GM21825 (cell line): ENCODE measurements around the gene TBX19.

ENCODE experiments used
- ATAC-seq: cut with Tn5 transposase; IDR thresholded peaks from one replicate; pipeline ENCODE4 v1.9.1; 2021; ENCODE audit warnings: mild to moderate bottlenecking, moderate library complexity; ENCODE audit not compliant: unreplicated experiment

Gene TBX19

DNA sequence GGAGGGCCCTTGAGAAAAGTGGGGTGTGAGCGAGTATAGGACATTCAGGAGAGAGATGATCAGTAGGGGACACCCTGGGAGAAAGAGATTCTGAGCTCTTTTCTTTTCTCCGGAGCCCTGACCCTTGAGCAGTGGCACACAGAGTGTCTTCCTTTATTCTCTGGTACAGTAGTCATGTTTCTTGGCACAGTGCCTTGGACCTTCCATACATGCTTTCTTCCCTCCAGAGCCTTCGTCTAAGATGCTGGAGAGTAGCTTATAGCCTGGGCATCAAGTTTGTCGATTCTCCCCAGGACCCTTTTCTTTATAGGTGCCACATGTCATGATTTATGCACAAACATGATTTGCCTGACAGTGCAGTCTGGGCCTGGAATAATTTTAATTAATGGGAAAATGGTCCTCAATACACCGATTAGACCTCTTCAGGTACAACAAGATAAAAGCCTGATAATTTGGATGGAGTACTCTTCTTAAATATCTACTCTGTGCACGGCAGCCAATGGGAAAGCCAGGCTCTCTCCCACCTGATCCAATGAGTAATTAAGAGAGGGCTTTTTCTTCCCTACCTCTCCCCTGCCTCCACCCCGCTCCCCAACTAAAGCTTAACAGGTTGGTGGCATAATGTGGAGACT lies at the start of gene TBX19:
TBX19 (plus strand) TSS at position 582 of the 632 bp plus-strand sequence. CDS start 214 bp downstream, outside the sequence.
- ATAC-seq: no peak

DNA sequence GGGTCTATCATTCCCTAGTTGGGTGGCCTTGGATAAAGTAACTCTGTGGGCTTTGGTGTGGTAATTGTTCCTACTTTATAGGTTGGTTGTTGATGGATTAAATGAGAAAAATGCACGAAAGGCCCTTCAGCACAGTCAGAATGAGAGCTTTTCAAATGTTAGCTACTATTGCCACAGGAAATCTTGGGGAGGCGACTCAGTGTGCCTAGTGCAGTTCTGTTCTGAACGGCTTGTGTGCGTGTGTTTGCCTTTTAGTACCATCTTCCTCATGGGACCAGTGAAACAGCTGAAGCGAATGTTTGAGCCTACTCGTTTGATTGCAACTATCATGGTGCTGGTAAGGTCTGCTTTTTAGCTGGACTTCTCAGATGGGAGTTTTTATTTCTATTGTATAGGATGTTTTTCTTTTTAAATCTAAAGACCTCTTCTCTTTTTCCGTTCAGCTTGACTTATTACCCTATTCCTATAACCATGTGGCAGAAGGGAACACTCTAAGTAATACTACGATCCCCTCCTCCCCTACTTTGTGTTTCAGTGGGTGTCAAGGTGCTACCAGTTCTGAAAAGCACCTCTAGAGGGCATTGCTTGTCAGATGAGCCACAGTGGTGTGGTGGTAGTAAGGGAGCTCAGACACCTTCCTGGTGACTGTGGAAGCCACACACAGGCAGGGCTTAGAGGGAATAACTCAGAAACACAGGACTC lies 45.7 kb upstream of the TBX19 start:
- peak; percentile 77 for ATAC-seq

DNA sequence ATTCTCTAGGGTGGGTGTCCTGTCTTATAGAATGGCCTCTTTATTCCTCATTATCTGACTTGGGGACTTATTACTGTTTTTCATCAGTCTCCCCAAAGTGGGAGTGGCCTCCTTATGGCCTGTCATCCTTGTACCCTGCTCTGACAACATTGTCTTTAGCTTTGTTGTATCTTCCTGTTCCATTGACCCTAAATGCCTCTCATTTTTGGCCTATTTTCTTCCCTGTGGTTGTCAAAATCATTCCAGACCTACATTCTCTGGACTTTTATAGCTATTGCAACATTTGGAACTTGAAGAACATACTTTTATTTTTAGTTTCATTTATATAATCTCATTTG lies 45.2 kb upstream of the TBX19 start:
- ATAC-seq: peak; percentile 11

GRCh38 chr1:168235937-168236336 lies 44.7 kb upstream of the TBX19 start:
- no peak for ATAC-seq

DNA sequence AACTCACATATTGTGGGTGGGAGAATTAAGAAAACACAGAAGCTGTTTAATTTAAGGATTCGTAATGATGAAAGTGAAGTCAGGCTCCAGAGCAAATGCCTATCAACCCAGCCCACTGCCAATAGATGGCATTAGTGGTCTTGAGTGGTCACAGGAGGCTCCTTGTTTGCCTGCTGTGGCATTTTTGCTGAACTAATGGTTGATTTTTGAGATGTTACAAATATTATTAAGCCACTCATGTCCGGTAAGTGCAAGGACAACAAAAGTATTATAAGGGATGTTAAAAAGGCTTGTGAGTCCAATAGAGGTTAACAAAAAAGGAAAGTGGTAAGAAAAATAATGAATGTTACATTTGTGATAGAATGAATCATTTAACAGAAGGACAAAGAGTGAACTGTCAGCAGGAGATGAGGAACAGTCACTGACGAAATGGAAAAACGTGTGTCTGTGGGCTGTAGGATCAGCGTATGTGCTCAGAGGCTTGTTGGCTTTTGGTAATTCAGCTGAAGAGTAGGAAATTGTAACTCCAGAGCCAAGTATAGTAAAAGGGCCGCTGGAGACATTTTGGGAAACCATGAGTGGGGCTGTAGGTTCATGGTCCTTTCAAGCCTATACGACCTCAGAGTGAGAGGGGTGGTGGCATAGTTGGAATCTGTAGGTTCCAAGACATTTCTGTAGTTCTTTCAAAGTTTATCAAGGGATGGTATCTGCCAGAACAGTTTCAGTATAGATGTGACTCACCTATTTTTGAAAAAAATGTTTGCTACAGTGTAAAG lies 43.7 kb upstream of the TBX19 start:
- ATAC-seq: no peak

DNA sequence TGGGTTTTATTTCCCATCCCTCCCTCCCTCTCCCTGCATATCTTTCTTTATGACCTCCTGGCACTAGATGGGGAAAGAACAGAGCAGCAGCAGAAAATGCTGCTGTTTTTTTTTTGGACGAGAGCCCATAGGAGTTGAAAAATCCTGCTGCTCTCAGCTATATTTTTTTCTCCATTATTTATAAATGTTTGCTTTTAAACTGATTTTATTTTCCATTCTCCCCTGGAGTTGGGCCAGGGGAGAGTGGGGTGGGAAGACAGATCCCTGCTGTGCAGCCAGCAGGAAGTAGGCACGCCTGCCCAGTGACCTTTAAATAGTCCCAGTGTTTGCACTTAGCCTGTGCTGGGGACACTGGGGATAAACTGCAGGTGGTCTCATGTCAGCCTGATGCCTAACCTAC lies 37.5 kb upstream of the TBX19 start:
- no peak for ATAC-seq

DNA sequence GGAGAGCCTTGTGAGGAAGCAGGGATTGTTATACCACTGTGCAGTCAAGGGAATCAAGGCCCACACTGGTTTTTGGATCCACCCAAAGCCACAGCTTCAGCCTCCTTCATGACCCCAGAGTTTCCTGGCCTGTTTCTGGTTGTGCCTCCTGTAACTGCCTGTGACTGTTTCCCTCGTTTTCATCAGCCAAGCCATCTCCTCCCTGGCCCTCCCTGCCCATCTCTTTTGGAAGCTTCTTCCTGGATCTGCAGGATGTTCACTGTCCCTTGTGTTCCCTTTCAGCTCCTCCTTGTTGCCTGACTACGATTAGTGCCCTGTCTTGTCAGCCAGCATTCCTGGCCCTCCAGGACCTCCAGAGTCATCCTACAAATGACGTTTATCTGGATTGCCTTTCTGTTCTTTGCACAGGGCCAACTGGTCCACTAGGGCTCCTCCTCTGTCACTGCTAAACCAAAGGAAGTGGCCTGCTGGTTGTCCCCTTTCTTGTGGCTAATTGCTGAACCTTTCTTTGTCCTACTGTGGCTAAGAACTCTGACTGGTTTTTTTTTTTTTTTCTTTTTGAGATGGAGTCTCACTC lies 37.0 kb upstream of the TBX19 start:
- ATAC-seq: no peak

- ATAC-seq: no peak
Measured at GRCh38 chr1:168245042-168245441, 35.6 kb upstream of the TBX19 start.

DNA sequence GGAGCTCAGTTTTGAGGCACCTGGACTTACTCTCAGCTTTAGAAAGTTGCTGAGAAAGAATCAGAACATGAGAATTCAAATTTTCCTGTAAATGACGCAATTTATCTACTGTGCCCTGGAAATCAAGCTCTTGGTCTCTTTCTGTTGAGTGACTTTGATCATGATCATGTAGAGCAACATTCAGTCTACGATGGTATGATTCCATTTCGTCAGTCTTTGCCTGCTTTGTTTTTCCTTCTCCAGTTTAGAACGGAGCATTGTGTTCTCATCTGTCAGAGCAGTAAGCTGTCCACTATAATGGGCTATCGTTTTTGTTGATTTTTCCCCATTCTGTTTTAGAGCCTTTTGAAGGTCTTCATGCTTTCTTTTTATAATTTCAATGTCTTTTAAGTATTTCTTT lies 34.2 kb upstream of the TBX19 start:
- no peak for ATAC-seq

DNA sequence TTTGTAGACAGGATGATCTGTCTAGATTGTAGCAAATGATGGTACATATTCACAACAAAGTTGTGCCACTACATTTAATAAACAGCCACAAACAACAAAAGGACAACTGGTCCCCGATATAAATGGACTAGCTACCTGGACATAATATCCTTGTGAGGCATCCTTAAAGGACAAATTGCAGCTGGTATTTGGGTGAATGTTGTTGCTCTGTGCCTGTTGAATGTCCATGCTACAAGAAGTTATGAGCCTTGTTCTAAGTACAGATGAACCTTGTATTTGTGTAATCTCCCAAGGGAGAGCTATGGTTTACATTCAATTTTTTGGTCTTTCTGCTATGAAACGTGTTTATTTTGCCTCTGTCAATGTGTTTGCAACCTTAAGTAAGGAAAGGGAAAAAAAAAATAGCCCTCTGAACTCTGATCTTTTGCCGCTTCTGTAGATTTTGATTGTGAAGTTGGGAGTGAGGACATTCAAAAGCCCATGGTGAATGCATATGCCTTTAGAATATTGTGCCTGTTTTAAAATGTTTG lies 28.4 kb upstream of the TBX19 start:
- ATAC-seq: no peak

GRCh38 chr1:168256164-168256563 lies 24.5 kb upstream of the TBX19 start:
- no peak for ATAC-seq

DNA sequence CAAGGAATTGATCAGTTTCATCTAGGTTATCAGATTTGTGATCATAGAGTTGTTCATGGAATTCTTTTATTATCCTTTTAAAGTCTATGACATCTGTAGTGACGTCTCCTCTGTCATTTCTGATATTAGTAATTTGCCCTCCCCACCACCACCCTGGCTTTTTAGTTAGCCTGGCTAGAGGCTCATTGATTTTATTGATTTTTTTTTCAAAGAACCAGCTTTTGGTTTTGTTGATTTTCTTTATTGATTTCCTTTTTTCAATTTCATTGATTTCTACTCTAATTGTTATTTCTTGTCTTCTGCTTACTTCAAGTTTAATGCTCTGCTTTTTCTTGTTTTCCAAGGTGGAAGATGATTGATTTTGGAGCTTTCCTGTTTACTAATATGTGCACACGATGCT lies 23.3 kb upstream of the TBX19 start:
- ATAC-seq: no peak

- no peak for ATAC-seq
Measured at GRCh38 chr1:168259567-168259966, 21.1 kb upstream of the TBX19 start.

- ATAC-seq: no peak
Measured at GRCh38 chr1:168260393-168260792, 20.3 kb upstream of the TBX19 start.

DNA sequence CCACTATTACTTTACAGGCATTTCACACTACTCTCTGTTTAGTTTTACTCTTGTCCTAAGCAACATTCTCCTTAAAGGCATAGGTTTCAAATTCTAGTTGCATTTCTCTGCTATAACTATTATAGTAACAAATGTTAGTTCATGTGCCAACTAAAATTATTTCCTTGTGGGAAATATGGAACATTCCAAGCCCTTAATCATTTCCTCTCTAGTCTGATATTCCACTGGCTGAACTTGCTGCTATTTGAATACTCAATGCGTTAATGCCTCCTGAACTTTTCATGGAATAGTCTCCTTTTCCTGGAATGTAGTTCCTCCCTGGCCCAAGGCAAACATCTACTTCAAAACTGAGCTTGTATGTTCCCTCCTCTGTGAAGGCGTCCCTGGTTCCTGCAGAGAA lies 19.3 kb upstream of the TBX19 start:
- ATAC-seq: no peak

- no peak for ATAC-seq
Measured at GRCh38 chr1:168263130-168263529, 17.5 kb upstream of the TBX19 start.

- no peak for ATAC-seq
Measured at GRCh38 chr1:168264296-168264695, 16.4 kb upstream of the TBX19 start.

- ATAC-seq: no peak
Measured at GRCh38 chr1:168265596-168265995, 15.1 kb upstream of the TBX19 start.

DNA sequence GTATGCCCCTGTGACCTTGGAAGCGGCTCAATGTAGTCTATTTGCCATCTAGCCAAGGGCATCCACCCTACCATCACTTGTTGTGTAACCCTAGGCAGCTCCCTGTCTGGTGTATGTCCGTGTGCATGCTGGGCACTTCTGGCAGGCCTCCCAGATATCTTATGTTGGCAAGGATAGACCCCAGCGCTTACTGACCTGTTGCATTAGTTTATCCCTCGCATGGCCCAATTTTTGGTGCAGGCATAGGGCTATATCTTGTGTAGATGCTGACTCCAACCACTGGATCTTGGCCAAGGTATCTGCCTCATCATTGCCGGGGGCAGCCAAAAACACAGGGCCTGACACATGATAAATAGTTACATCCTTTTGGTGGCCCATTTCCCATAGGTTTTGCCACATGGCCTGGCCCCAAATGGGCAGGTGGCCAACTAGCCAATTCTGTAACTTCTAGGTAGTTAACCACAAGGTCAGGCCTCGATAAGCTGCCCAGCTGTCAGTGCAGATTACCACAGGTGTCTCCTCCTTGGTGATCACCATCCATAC lies 14.0 kb upstream of the TBX19 start:
- ATAC-seq: no peak

GRCh38 chr1:168271636-168272035 lies 9.0 kb upstream of the TBX19 start:
- ATAC-seq: no peak

DNA sequence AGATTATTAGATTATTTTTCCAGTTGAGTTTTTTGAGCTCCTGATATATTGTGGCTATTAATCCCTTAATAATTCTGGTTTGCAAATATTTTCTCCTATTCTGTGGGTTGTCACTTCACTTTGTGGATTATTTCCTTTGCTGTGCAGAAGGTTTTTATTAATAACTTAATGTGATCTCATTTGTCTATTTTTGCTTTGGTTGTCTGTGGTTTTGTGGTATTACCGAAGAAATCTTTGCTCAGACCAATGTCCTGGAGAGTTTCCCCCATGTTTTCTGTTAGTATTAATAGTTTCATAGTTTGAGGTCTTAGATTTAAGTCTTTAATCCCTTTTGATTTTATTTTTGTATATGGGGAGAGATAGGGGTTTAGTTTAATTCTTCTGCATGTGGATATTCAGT lies 7.1 kb upstream of the TBX19 start:
- no peak for ATAC-seq
